GM21528 (cell line): ENCODE results near the gene NOTCH2.

Experiments used
- ATAC-seq: cut with Tn5 transposase; IDR thresholded peaks from one replicate; pipeline ENCODE4 v1.9.1; 2021; ENCODE audit warnings: mild to moderate bottlenecking, moderate library complexity; ENCODE audit not compliant: unreplicated experiment, low FRiP score

The NOTCH2 gene

GRCh38 chr1:119948342-119949214 lies 120.9 kb downstream of the NOTCH2 start:
- no peak for ATAC-seq

DNA sequence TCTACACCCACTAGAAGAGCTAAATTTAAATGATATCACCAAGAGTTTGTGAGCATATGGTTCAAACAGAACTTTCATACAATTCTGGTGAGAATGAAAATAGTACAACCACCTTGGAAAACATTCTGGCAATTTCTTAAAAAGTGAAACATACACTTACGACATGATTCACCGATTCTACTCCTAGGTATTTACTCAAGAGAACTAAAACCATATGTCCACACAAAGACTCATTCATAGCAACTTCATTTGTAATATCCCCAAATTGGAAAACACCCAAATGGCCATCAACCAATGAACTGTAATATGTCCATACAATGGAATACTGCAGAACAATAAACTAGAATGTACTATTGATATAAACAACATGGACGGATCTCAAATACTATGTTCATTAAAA lies 122.0 kb downstream of the NOTCH2 start:
- ATAC-seq: no peak

GRCh38 chr1:119946724-119947123 lies 122.7 kb downstream of the NOTCH2 start:
- no peak for ATAC-seq

- no peak for ATAC-seq
Measured at GRCh38 chr1:119943216-119943615, 126.2 kb downstream of the NOTCH2 start.

GRCh38 chr1:119941392-119941791 lies 128.1 kb downstream of the NOTCH2 start:
- ATAC-seq: no peak

GRCh38 chr1:119940697-119941096 lies 128.8 kb downstream of the NOTCH2 start:
- ATAC-seq: no peak

DNA sequence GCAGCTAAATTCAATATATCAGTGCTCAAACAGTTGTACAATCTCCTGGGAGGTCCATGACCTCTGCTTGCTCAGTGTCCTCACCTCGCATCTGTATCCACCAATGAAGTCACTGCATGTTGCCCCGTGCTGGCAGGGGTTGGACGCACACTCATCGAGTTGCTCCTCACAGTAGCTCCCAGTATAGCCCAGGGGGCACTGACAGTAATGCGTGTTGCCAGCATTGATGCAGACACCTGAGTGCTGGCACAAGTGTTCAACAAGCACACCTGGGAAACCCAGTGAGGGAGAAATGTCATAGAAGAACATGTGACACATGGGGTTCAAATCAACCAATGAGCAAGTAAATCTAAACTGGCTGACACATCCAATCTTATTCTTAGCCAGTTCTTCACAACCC lies 132.3 kb downstream of the NOTCH2 start:
- ATAC-seq: no peak

- no peak for ATAC-seq
Measured at GRCh38 chr1:119935915-119936314, 133.5 kb downstream of the NOTCH2 start.

- ATAC-seq: no peak
Measured at GRCh38 chr1:119935373-119935772, 134.1 kb downstream of the NOTCH2 start.

GRCh38 chr1:119933397-119933796 lies 136.1 kb downstream of the NOTCH2 start:
- no peak for ATAC-seq

GRCh38 chr1:119929643-119930315 lies 139.7 kb downstream of the NOTCH2 start:
- no peak for ATAC-seq

DNA sequence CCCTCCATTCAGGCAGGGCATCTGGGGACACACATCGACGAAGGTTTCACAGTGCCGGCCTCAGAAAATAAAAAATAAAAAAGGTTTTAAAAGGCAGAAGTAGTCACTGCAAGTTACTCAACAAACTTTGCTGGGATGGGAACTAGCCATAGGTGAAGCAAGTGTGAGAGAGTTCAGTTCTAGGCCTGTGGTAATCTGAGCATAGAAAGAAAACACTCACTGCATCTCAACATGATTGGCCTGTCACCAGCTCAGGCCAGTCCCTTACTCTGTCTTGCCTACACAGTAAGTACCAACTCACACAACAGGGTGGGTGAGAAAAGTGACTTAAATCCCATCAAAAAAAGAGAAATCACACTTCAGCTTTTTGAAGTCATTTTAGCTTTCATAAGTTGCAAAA lies 142.9 kb downstream of the NOTCH2 start:
- no peak for ATAC-seq

DNA sequence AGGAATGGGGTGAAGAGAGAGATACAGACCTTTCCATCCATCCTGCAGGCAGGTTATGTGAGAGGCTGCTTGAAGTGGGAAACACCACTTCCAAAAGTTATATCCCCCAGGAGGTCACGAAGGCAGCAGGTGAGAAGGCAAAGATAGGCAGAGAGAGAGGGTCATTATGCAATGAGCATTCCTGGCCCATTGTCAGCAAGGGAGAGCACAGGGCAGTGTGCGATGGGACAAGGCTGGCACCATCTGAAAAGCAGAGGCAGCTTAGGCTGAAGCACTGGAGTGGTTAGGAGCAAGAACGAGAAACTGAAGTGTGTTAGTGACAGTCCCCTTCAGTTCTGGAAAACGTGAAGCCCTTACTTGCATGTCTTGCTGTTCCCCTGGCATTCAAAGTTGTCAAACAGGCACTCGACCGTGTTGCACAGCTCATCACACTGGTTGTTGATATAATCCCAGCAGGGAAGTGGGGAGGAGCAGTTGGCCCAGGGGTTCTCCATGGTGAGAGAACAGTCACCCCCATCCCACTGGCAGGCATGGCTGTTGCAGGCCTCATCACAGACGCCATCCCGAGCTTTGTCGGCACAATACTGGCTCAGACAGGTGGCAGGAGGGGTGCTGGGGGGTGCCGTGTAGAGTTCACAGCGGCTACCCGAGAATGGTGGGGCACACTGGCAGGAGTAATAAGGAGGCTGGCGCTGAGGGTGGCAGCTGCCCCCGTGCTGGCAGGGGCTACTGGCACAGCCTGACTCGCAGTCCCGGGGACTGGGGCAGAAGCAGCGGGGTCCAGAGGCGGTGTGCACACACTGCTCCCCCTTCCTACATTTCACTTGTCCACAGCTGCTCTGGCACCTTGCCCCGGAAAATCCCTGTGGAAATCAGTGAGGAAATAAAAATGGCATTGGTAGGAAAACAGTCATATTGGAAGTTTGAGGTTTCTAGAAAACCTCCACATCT lies 144.2 kb downstream of the NOTCH2 start:
- ATAC-seq: no peak

DNA sequence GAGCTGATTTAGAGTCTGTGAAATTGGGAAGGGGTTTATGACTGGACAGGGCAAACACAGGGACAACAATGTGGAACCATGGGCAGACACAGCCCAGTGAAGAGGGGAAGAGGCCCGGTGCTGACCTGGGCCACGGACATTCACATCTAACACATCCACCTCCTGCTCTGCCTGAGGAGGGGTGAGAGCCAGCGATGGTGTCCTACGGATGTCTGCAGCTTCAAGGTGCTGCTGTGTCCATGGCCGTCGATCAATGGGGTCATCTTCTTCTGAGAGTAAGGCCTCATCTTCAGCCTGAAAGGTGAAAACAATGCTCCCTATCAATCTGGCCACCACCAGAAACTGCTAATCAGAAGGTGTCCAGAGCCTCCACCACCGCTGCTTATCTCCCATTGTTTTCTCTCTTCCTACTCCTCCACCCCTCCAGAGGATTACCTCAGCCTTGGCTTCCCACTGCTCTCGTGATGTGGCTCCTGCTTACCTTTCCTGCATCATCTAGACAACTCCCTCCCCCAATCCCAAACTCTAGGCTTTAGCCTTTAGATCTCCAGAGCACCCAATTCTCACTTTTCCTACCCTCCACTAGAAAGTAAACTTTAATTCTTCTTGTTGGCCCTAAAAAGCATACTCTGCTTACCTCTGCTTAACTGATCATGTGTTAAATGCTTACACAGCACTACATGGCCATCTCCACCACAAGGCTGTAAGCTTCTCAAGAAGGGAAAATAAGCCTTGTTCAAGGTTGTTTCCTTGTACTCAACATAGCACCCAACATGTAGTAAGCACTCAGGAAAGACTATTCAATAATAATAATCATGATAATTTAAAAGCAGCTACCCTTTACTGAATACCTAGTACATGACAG lies 149.1 kb downstream of the NOTCH2 start:
- ATAC-seq: no peak

DNA sequence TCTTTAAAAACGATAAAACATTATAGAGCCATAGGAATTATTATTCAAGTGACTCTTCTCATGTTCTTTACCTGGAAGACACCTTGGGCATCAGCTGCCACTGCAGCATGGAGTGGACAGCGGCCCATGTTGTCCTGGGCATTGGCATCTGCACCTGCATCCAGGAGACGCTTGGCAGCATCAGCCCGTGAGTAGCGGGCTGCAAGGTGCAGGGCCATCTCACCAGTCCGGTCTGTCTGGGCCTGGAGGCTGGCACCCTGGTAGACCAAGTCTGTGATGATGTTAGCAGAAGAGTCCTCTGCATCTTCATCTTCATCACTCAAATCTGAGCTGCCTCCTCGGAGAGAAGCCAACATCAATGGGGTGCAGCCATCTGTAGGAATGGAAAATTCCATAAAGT lies 150.2 kb downstream of the NOTCH2 start:
- no peak for ATAC-seq

- no peak for ATAC-seq
Measured at GRCh38 chr1:119918301-119918700, 151.2 kb downstream of the NOTCH2 start.

GRCh38 chr1:119917304-119918055 lies 152.0 kb downstream of the NOTCH2 start:
- no peak for ATAC-seq

GRCh38 chr1:119915517-119915916 lies 153.9 kb downstream of the NOTCH2 start:
- ATAC-seq: no peak

DNA sequence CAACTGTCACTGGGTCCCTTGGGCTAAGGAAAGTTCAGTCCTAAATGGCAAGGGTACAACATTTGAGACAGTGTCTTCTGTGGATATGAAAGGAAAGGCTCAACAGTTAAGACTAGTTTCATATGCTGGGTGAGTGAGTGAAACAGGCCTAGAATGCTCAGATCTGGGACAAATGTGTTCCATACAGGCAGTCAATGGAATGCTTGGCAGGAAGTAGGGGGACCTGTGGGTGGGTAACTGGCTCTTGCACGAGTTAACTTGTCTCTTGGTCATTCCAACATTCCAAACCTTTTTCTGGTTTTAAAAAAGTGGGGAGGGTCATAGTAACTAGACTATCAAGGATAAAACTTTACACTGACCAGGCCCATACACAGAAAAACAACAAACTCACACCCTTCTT lies 155.4 kb downstream of the NOTCH2 start:
- no peak for ATAC-seq
